ENCODE results near the gene FAM163A.

- no peak for TF ChIP-seq CTCF (IDR thresholded peaks at IDR 0.05 in 2 of 3, conservative IDR thresholded peaks at IDR 0.05 in 1 of 3; ENCODE audit: insufficient read depth in 2 of 3, low read depth in 1 of 3, low read length in 3 of 3)
- no peak for TF ChIP-seq ZNF583 (CRISPR knock-in tag; IDR thresholded peaks at IDR 0.05)
- no peak for TF ChIP-seq SRSF7 (optimal IDR thresholded peaks at IDR 0.05; ENCODE audit: low read depth, low read length)
- TF ChIP-seq RFX5 (IDR thresholded peaks at IDR 0.05; ENCODE audit: low read depth, low read length), result no peak
- no peak for TF ChIP-seq NCOA4 (IDR thresholded peaks at IDR 0.05; ENCODE audit: partially characterized antibody)
- no peak for TF ChIP-seq CCNT2 (IDR thresholded peaks at IDR 0.05; ENCODE audit: borderline replicate concordance, extremely low read depth, insufficient read length, low read depth, low read length)
- no peak for TF ChIP-seq IRF2 (CRISPR knock-in tag; IDR thresholded peaks at IDR 0.05)
- TF ChIP-seq NFIC (IDR thresholded peaks at IDR 0.05), result no peak
These were observed 62.5 kb downstream of the FAM163A start for GRCh38 chr1:179805291-179806195.
